ENCODE data around the gene KCNIP4. TPM values are rescaled to one million over a fixed set of nuclear protein-coding genes. Genes with fewer than 3 reads are reported as not detected.

Gene KCNIP4
- total and polyA plus RNA-seq, 8 donors: 0.05 TPM; not detected in 7

DNA sequence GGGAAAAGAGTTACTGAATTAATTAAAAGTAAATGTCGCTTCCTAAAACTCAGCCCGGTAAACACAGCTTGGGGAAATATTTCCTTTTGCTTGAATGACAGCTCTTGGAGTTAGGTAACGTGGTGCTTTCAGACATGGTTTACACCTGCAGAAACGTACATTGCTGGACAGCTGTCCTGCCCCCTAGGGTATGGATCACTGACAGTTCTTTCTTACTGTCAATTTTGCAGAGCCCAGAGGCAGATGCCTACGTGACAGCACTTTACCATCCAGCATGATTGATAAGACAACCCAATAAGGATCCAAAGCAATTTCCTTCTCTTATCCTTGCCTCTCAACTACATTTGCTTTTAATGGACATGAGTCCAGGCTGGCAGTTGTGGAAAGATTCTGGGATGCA is 913.8 kb downstream of the KCNIP4 start:
- Histone ChIP-seq H3K36me3 (no peaks in the 10 kb centered on the region), H3K27ac (no peak overlapping the region), H3K4me1 (no peaks in the 10 kb centered on the region), H3K9me3 (no peaks in the 10 kb centered on the region), H3K27me3 (no peaks in the 10 kb centered on the region), H3K4me3 (no peak overlapping the region)
- no peak for DNase-seq
- 32 to 37% methylated on average over 5 of the region's 5 CpGs for WGBS, 2 donors
- no peak for FAIRE-seq
- TF ChIP-seq, protein P1, sequence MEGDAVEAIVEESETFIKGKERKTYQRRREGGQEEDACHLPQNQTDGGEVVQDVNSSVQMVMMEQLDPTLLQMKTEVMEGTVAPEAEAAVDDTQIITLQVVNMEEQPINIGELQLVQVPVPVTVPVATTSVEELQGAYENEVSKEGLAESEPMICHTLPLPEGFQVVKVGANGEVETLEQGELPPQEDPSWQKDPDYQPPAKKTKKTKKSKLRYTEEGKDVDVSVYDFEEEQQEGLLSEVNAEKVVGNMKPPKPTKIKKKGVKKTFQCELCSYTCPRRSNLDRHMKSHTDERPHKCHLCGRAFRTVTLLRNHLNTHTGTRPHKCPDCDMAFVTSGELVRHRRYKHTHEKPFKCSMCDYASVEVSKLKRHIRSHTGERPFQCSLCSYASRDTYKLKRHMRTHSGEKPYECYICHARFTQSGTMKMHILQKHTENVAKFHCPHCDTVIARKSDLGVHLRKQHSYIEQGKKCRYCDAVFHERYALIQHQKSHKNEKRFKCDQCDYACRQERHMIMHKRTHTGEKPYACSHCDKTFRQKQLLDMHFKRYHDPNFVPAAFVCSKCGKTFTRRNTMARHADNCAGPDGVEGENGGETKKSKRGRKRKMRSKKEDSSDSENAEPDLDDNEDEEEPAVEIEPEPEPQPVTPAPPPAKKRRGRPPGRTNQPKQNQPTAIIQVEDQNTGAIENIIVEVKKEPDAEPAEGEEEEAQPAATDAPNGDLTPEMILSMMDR (IDR thresholded peaks at IDR 0.05): no peak
- ATAC-seq: no peak
- intact Hi-C loops (cut with DNase I): no loop called here

DNA sequence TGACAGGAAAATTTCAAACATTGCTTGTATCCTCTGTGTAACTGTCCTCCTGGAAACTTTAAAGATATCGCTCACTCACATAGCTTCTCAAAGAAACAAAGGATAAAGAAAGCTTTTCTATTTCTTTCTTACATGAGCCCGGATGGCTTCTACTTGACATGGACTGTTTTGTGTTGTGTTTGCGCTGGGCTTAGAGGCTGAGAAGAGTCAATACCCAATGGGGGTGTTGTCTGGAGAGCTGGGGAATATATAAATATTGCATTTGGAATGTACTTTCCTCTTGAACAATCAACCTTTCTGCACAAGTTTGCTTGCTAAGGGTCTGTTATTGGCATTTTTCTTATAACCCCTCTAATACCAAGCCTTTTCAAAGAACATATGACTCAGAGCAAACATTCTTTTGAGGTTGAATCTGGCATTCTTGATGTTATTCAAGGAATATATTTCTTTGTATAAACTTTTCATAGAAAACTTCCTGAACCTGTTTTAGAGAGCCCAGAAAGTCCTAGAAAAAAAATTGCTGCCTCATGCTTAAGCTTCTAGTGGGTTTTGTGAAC is 916.4 kb downstream of the KCNIP4 start:
- H3K27ac ChIP-seq: no peak overlapping the region
- FAIRE-seq: no peak
- intact Hi-C loops (cut with DNase I): no loop called here
- TF ChIP-seq, protein P1 (IDR thresholded peaks at IDR 0.05): no peak
- no peaks in the 10 kb centered on the region for H3K27me3 ChIP-seq
- H3K9me3 ChIP-seq: no peaks in the 10 kb centered on the region
- H3K4me3 ChIP-seq: no peak overlapping the region
- DNase-seq: no peak
- WGBS, 2 donors: 69 to 75% methylated on average over 3 of the region's 3 CpGs
- no peaks in the 10 kb centered on the region for H3K4me1 ChIP-seq
- no peak for ATAC-seq
- H3K36me3 ChIP-seq: no peaks in the 10 kb centered on the region

DNA sequence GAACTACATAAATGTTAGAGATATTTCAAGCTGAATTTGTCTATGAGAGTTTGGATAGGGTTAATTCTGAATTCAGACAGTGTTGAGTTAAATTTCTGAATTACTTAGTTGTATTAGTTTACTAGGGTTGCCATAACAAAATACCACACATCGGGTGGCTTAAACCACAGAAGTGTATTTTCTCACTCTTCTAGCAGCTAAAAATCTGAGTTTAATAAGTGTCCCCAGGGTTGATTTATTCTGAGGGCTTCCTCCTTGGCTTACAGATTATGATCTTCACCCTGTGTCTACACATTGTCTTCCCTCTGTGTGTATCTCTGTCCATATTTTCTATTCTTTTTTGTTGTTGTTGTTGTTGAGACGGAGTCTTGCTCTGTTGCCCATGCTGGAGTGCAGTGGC is 929.8 kb downstream of the KCNIP4 start:
- no peak overlapping the region for H3K4me3 ChIP-seq
- 57 to 74% methylated on average over 2 of the region's 2 CpGs for WGBS, 2 donors
- DNase-seq (no peak), FAIRE-seq (no peak), ATAC-seq (no peak)
- no peaks in the 10 kb centered on the region for H3K27me3 ChIP-seq
- TF ChIP-seq, protein P1 (IDR thresholded peaks at IDR 0.05): no peak
- no peaks in the 10 kb centered on the region for H3K4me1 ChIP-seq
- H3K27ac ChIP-seq: no peak overlapping the region
- H3K36me3 ChIP-seq: no peaks in the 10 kb centered on the region
- intact Hi-C loops (cut with DNase I): no loop called here
- no peaks in the 10 kb centered on the region for H3K9me3 ChIP-seq

DNA sequence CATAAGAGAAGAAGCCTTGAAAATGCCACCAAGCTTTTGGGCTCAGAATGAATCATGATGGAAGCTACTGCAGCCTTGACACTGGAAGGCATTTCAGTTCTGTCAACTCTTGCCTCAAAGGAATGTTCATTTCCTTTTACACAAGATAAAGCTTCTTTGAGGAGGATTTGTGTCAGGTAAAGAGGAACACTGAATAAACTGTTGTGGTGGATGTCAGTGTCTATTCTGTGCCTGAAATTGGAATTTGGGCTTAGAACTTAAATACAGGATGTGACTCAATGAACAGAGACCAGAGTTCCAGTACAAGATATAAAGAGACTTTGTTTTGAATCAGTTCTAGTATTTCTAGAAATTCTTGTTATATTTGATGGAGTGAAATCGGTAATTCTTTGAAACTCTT is 935.1 kb downstream of the KCNIP4 start:
- DNase-seq: no peak
- 56 to 71% methylated on average over 1 of the region's 1 CpG for WGBS, 2 donors

DNA sequence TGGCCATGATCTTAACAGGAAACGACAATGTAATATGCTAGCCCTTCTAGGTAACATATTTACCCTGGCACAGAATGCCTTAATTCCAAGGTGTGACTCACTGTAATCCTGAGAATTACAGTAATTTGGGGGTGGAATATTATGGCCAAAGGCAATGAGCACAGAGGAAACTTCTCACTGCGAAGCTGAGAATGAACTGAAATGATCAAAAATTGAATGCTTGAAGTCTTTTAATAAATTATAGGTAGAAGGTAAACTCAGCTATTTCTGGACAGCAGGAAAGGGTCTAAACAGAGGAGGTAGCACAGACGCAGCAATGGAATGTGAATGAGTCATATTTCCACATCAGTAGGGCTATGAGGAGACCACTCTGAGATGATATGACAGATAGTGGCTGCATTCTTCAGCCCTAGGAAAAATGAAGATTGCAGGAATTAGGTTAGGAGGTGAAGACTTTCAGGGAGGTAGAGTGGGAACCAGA is 935.7 kb downstream of the KCNIP4 start:
- intact Hi-C loops (cut with DNase I): no loop called here
- WGBS, 2 donors: 36 to 51% methylated on average over 3 of the region's 3 CpGs
- Histone ChIP-seq H3K4me3 (no peak overlapping the region), H3K4me1 (no peaks in the 10 kb centered on the region), H3K36me3 (no peaks in the 10 kb centered on the region), H3K27me3 (no peaks in the 10 kb centered on the region), H3K27ac (no peak overlapping the region), H3K9me3 (no peaks in the 10 kb centered on the region)
- ATAC-seq: no peak
- DNase-seq: no peak
- FAIRE-seq: no peak
- TF ChIP-seq, protein P1 (IDR thresholded peaks at IDR 0.05): no peak

More for the DNA sequence above, 935.1 kb downstream of the KCNIP4 start:
- FAIRE-seq (no peak), ATAC-seq (no peak)
- H3K9me3 ChIP-seq: no peaks in the 10 kb centered on the region
- H3K27ac ChIP-seq: no peak overlapping the region
- intact Hi-C loops (cut with DNase I): no loop called here
- no peaks in the 10 kb centered on the region for H3K27me3 ChIP-seq
- TF ChIP-seq, protein P1 (IDR thresholded peaks at IDR 0.05): no peak
- H3K4me1 ChIP-seq: no peaks in the 10 kb centered on the region
- no peaks in the 10 kb centered on the region for H3K36me3 ChIP-seq
- H3K4me3 ChIP-seq: no peak overlapping the region

Measured in pancreas (tissue), 10 donors.